Liver (tissue), 3 donors: ENCODE data around the gene PTGES.

Experiments
- ATF3 ChIP-seq: IDR thresholded peaks from 2 replicates; pipeline ENCODE4 v1.6.1; 2016; ENCODE audit warnings: antibody characterized with exemption
- CTCF ChIP-seq: fragments of 150-350 bp; IDR thresholded peaks from 2 replicates; pipeline ENCODE4 v1.5.1; 2017; ENCODE audit warnings: improper control_type of control experiment, low read depth, low read length; ENCODE audit not compliant: missing input control
- EGR1 ChIP-seq, 2 donors: IDR thresholded peaks; 2 replicates each; pipeline ENCODE4 v1.6.1; 2016 to 2018; ENCODE audit warnings: antibody characterized with exemption in 2 of 2, low read depth in 2 of 2
- FOXA2 ChIP-seq: IDR thresholded peaks from 2 replicates; pipeline ENCODE4 v1.6.1; 2016; ENCODE audit warnings: antibody characterized with exemption
- JUND ChIP-seq, 2 donors: IDR thresholded peaks; 2 replicates each; pipeline ENCODE4 v1.6.1; 2016; ENCODE audit warnings: antibody characterized with exemption in 2 of 2
- MAX ChIP-seq: IDR thresholded peaks from 2 replicates; pipeline ENCODE4 v1.6.1; 2016; ENCODE audit warnings: antibody characterized with exemption
- RAD21 ChIP-seq, 2 donors: IDR thresholded peaks; 2 replicates each; pipeline ENCODE4 v1.6.1; 2016; ENCODE audit warnings: antibody characterized with exemption in 2 of 2, mild to moderate bottlenecking in 2 of 2
- TAF1 ChIP-seq: conservative IDR thresholded peaks from 2 replicates; pipeline ENCODE4 v1.6.1; 2016; ENCODE audit warnings: antibody characterized with exemption, mild to moderate bottlenecking
- YY1 ChIP-seq: IDR thresholded peaks from 2 replicates; pipeline ENCODE4 v1.6.1; 2016; ENCODE audit warnings: antibody characterized with exemption, mild to moderate bottlenecking
- ZBTB33 ChIP-seq: IDR thresholded peaks from 2 replicates; pipeline ENCODE4 v1.6.1; 2016; ENCODE audit warnings: antibody characterized with exemption
- TF ChIP-seq, protein P1 (sequence below): IDR thresholded peaks from 2 replicates; pipeline ENCODE4 v1.6.1; 2016; ENCODE audit warnings: antibody characterized with exemption, mild to moderate bottlenecking
- donor health status: healthy.
- donor health status: healthy.

- TF ChIP-seq CTCF: no peak
- TF ChIP-seq MAX: no peak
- TF ChIP-seq JUND (IDR thresholded peaks at IDR 0.05): no peak
- TF ChIP-seq YY1: no peak
- TF ChIP-seq RAD21 (IDR thresholded peaks at IDR 0.05): no peak
- TF ChIP-seq, protein P1, sequence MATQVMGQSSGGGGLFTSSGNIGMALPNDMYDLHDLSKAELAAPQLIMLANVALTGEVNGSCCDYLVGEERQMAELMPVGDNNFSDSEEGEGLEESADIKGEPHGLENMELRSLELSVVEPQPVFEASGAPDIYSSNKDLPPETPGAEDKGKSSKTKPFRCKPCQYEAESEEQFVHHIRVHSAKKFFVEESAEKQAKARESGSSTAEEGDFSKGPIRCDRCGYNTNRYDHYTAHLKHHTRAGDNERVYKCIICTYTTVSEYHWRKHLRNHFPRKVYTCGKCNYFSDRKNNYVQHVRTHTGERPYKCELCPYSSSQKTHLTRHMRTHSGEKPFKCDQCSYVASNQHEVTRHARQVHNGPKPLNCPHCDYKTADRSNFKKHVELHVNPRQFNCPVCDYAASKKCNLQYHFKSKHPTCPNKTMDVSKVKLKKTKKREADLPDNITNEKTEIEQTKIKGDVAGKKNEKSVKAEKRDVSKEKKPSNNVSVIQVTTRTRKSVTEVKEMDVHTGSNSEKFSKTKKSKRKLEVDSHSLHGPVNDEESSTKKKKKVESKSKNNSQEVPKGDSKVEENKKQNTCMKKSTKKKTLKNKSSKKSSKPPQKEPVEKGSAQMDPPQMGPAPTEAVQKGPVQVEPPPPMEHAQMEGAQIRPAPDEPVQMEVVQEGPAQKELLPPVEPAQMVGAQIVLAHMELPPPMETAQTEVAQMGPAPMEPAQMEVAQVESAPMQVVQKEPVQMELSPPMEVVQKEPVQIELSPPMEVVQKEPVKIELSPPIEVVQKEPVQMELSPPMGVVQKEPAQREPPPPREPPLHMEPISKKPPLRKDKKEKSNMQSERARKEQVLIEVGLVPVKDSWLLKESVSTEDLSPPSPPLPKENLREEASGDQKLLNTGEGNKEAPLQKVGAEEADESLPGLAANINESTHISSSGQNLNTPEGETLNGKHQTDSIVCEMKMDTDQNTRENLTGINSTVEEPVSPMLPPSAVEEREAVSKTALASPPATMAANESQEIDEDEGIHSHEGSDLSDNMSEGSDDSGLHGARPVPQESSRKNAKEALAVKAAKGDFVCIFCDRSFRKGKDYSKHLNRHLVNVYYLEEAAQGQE: no peak
- TF ChIP-seq EGR1 (IDR thresholded peaks at IDR 0.05; ENCODE audit: low read depth in 2 of 2): no peak
- no peak for TF ChIP-seq ATF3
- TF ChIP-seq FOXA2: no peak
- TF ChIP-seq ZBTB33: no peak
- no peak for TF ChIP-seq TAF1
Observed at GRCh38 chr9:129801504-129801903, 48.7 kb upstream of the PTGES start.
